Skeletal muscle cell (primary cell): ENCODE data around the gene ZNF320.
"Not testable (repeated sequence)": the region's sequence is repeated elsewhere in the genome, so short reads cannot be mapped to it uniquely, and the experiment has no call there.

Experiments used
- DNase-seq: peaks from one replicate; pipeline ENCODE4 v3.0.0-alpha.2; 2010; ENCODE audit warnings: low read depth
- H3K4me3 ChIP-seq: 2 replicates; pipeline ENCODE4 v1.5.1; 2011; ENCODE audit warnings: low read depth, mild to moderate bottlenecking, control low read depth, low read length, moderate library complexity

Gene ZNF320

GRCh38 chr19:52856540-52857377 is 40.7 kb downstream of the ZNF320 start:
- H3K4me3 ChIP-seq: peak overlapping the region; percentile 65
- DNase-seq: not testable (repeated sequence)
